ENCODE data around the gene PDZRN4. TPM values are rescaled to one million over a fixed set of nuclear protein-coding genes. Genes with fewer than 3 reads are reported as not detected.

The PDZRN4 gene
- total and polyA plus RNA-seq, 2 of the 4 experiments (the other 2 are of a cell fraction) = not detected

DNA sequence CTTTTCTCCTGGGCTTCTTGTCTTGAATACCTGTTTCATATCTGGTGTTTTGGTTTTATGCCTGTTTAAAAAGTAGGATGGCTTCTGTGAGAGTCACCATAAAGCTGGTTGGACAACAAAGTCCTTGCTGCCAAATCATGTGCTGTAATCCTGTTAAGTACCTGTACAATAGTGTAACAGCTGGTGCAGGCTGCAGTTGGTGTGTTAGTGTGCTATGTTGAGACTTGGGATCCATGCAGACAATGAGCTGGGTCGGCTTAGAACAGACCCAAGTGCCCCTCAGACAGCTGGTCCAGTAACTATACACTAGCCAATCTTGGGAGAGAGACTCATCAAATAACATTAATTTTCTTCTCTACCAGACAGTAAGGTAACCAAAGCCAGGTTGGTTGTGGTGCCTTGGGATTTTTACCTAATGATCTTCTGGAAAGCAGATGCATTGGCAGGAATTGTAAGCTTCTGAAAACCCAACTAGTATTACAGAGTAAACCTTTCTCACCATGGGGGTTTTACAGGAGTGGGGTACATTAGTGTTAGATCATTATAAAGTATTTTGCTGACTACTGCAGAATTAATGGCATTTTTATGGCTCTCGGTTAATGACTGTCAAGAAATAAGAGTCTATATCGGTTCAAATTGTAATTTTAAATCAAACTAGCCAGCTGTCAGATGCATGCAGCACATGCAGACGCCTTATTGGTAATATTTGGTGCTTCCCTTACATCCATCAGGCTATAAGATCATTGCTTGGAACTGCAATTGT, 231.2 kb downstream of the PDZRN4 start:
- no peaks in the 10 kb centered on the region for H3K4me1 ChIP-seq (ENCODE audit: control insufficient read depth, insufficient read depth, low read length)
- no peak overlapping the region for H2AK5ac ChIP-seq (ENCODE audit: low read depth, low read length)
- dilution Hi-C loops (cut with HindIII; ENCODE audit: low sequenced_read_pairs, unreplicated experiment) (no loop called here), in situ Hi-C loops (cut with MboI; ENCODE audit: low sequenced_read_pairs) (no loop called here), intact Hi-C loops (cut with micrococcal nuclease) (no loop called here)
- no peak overlapping the region for H2BK15ac ChIP-seq (ENCODE audit: low read depth, low read length)
- no peaks in the 10 kb centered on the region for H3K9me3 ChIP-seq (ENCODE audit: control insufficient read depth, insufficient read depth, low read length)
- H3K18ac ChIP-seq (ENCODE audit: low read depth, low read length) = no peak overlapping the region
- H3K14ac ChIP-seq (replicated peaks; ENCODE audit: low read depth, low read length) = no peak overlapping the region
- H2BK20ac ChIP-seq (ENCODE audit: low read depth, low read length) = no peak overlapping the region
- ChIA-PET POLR2A (ENCODE audit: unreplicated experiment) (no interaction called here), CTCF (interaction anchor here (0.5 to 0.6 kb wide), 2 partner anchors 298 to 755 kb away, joined by 3 to 4 read pairs; no protein-coding TSS in a partner anchor)
- WGBS, 2 experiments (ENCODE audit: extremely low coverage in 2 of 2, insufficient read length in 1 of 2) = 38% methylated on average over 2 of the region's 4 CpGs; no CpG with 5 or more reads in 1 of the 2 experiments
- H3K4me3 ChIP-seq (ENCODE audit: insufficient read depth, low read depth, low read length) = no peak overlapping the region
- no peaks in the 10 kb centered on the region for H3K36me3 ChIP-seq (ENCODE audit: control insufficient read depth, insufficient read depth, low read length)
- H3K27me3 ChIP-seq (ENCODE audit: control insufficient read depth, insufficient read depth, low read length) = no peaks in the 10 kb centered on the region
- no peaks in the 10 kb centered on the region for H3K79me1 ChIP-seq (ENCODE audit: low read depth in 1 of 2, low read length in 2 of 2)
- no peak overlapping the region for H3K27ac ChIP-seq (ENCODE audit: insufficient read depth, low read length)
- no peaks in the 10 kb centered on the region for H3K9me1 ChIP-seq (ENCODE audit: insufficient read depth, low read length)
- BruUV-seq (replicated peaks) = no TSS peak
- no peak overlapping the region for H3K23ac ChIP-seq (ENCODE audit: low read depth, low read length)
- H3K4ac ChIP-seq (ENCODE audit: low read depth, low read length) = no peak overlapping the region
- H2AK9ac ChIP-seq (replicated peaks; ENCODE audit: low read depth, low read length, poor library complexity) = no peak overlapping the region
- H4K91ac ChIP-seq (ENCODE audit: insufficient read depth, low read depth, low read length) = no peak overlapping the region
- H3K56ac ChIP-seq (ENCODE audit: extremely low read depth, insufficient read depth, low read length) = no peak overlapping the region
- no peak overlapping the region for H2BK5ac ChIP-seq (ENCODE audit: low read depth, low read length, poor library complexity, severe bottlenecking)
- TF ChIP-seq MAFK (IDR thresholded peaks at IDR 0.05; ENCODE audit: low read depth, low read length) (peak; percentile 89), CEBPB (IDR thresholded peaks at IDR 0.05; ENCODE audit: low read depth, low read length) (no peak), RAD21 (IDR thresholded peaks at IDR 0.05; ENCODE audit: low read length) (no peak), MXI1 (IDR thresholded peaks at IDR 0.05; ENCODE audit: borderline replicate concordance, low read depth, low read length) (no peak), FOS (IDR thresholded peaks at IDR 0.05; ENCODE audit: low read depth, low read length) (no peak), CTCF (conservative IDR thresholded peaks at IDR 0.05; ENCODE audit: low read depth, low read length) (no peak), ELK1 (IDR thresholded peaks at IDR 0.05; ENCODE audit: borderline replicate concordance, low read depth, low read length) (no peak)
- TF ChIP-seq, protein P1, sequence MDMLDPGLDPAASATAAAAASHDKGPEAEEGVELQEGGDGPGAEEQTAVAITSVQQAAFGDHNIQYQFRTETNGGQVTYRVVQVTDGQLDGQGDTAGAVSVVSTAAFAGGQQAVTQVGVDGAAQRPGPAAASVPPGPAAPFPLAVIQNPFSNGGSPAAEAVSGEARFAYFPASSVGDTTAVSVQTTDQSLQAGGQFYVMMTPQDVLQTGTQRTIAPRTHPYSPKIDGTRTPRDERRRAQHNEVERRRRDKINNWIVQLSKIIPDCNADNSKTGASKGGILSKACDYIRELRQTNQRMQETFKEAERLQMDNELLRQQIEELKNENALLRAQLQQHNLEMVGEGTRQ (IDR thresholded peaks at IDR 0.05; ENCODE audit: low read depth, low read length) = no peak
- DNase-seq (no peak), ATAC-seq (ENCODE audit: low read depth) (no peak)
- H4K5ac ChIP-seq (ENCODE audit: low read depth, low read length) = no peak overlapping the region
- H2BK120ac ChIP-seq (ENCODE audit: low read depth, low read length) = no peak overlapping the region
- no peak overlapping the region for H2AFZ ChIP-seq (replicated peaks; ENCODE audit: low read length, poor library complexity)
- no peak overlapping the region for H3K4me2 ChIP-seq (ENCODE audit: low read depth, low read length)
- no peak overlapping the region for H3K9ac ChIP-seq (ENCODE audit: low read depth, low read length)
- no peaks in the 10 kb centered on the region for H4K20me1 ChIP-seq (ENCODE audit: insufficient read depth, low read length)
- H4K8ac ChIP-seq (ENCODE audit: low read depth in 2 of 2, low read length in 2 of 2) = no peak overlapping the region

Data from IMR-90 (cell line).